NCI-H2196 (cell line): ENCODE results near the gene JAZF1.
"Not testable (repeated sequence)": the region's sequence is repeated elsewhere in the genome, so short reads cannot be mapped to it uniquely, and the experiment has no call there.

ENCODE experiments used
- DNase-seq: peaks from one replicate; lab custom pipeline; 2025; ENCODE audit not compliant: unreplicated experiment; lab: John Stamatoyannopoulos, UW

JAZF1 gene

DNA sequence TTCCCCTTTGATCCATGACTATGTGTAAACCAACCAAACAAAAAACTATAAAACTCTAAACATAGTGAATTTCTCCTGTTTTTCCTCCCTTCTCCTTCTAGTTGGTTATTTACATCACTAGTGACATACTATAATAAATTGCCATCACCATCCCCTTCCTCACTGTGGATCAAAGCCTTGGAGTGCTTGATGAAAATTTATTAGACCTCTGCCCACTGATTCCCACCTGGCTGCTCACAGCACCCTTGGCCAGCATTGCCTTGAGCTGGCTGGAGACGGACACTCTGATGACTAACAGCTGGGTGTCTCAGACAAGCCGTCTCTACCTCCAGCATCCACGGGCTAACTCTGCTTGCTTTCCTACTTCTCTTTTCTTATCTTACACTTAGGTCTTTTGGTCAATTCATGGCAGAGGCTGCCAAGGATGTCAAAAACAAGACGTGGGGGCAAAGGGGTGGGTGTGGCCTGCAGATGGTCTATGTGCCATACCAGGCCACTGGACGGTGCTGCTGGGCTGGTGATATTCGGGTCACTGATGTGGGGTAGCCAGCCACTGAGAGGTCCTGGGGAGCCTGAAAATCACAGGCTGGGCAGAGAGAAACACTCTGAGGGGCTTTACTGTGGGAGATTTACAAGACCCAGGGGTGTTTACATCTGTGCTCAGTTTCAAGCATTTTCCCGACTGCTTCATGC lies 232.9 kb downstream of the JAZF1 start:
- no peak for DNase-seq

DNA sequence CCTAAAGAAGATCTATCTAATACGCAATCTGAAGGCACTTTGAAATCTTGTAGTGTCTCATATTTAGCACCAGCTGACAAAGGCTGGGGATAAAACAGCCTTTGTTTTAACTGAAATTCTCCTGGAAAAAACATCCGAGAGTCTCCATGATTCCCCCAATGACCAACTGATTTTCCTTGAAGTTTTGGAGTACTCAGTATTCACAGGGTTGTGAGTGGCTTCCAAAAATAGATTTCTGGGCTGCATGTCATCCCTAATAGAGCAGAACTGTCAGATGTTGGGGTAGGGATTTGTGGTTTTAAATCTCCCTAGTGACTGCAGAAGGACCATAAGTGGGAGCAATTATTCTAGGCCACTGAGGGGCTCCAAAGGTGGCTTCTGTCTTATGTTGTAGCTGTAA lies 234.2 kb downstream of the JAZF1 start:
- DNase-seq: no peak

DNA sequence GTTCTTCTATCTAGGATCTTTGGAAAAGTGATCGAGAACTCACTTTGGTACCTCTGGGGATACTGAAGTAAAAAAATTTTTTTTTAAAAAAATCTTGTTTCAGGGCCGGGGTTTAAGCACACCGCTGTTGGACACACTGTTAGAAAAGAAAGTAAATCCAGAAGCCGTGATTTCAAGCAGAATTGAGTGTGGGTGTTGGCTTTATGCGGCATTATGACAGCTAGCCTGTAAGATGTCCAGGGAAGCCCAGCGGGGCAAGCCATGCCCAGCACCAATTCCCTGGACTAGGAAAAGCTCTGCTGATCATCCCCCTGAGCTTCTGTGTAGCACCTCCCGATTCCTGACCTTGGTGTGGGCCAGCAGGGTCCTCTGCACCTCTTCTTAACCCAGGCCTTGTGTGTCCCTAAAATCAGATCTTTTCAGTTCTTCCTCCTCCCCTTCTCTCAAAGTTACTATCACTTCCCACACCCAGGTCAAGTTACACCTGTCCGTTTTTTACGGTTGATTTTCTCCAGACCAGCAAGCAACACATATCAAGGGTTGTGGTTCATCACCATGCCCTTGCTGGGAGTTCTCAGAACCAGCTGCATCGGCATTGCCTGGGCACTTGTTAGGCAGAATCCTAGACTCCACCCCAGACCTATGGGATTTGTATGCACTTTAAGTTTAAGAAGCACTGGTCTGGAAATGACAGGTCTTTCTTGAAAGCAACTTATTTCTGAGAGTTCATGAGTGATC lies 235.4 kb downstream of the JAZF1 start:
- DNase-seq: no peak

DNA sequence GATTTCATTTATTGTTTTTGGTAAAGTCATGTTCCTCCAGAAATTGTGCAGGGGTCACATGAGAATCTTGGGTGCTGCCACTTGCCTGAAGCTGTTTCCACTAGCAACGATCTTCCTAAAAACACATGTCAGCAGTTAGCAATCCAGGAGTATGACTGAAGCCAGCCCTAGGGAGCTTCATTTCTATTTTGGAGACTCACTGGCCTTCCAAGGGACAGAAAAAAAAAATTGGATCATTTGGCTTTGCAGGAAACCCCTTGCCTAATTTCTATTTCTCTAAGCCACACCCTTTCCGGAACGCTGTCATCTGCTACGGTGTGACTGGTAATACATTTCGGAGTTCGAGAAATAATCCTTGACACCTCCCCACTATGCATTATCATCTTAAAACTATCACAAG lies 236.0 kb downstream of the JAZF1 start:
- DNase-seq: no peak

DNA sequence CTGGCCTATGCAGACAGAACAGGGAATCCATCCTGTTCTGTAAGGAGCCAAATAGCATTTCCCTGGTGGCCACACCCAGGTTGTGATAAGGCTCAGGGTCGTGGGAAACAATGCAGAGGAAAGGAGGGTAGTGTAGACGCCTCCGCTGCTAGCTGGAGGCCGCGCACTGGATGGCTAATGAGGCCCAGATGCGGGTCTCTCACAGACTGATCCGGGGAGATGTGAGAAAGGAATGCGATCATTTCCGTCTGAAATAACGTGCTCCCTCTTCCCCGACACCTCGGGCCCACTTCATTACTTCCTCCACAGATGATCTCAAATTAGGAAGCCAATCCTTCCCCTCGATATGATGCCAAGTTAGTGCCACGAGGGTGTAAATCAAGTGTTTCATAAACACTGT lies 237.4 kb downstream of the JAZF1 start:
- no peak for DNase-seq

DNA sequence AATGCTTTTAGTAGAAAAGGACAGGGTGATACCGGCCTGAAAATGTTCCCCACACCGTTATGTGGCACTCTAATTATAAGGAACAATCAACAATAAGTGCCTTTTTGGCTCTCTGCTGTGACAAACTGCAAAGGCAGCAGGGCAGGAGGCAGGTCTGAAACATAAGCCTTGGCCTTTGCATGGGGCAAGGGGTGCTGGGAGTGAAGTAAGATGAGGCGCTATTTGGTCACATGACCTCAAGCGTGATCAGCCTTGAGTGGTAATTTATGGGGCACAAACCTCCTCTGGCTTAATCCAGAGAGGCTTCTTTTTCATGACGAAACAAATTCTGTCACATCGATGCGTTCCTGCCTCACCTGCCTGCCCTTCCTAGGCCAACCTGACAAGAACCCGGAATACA lies 237.9 kb downstream of the JAZF1 start:
- no peak for DNase-seq

DNA sequence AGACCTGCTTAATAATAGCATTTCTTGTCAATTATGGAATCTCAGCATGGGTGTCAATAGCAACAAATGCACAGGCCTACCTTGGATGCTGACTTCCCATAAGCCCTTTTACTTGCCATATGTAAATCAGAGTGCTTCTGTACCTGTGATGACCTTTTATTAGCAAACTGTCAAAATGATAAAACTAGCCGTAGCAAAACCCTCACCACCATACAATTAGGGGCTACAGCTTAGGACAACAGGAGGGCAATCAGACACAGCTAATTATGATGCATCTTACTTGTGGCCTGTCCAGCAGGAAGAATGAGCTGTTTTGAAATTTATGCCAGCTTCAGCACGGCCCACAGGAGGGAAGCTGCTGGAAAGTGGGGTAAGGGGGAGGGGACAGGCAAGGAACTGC lies 239.1 kb downstream of the JAZF1 start:
- no peak for DNase-seq

DNA sequence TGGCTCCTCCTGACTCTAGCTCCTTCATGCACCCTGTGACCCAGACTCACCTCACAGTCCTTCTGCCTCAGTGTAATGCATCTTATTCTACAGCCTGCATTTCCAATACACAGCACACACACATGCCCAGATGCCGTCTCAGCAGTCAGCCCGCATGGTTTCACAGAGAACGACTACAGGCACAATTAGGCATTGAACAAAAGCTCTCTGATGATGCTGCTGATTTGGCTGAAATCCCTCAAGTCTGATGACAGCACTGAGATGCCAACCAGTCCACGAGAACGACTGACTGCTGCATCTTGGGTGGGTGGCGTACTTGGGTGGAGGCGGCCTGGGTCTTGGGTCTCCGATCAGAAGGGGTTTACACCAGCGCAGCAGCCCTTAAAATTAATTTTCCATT lies 240.3 kb downstream of the JAZF1 start:
- no peak for DNase-seq

DNA sequence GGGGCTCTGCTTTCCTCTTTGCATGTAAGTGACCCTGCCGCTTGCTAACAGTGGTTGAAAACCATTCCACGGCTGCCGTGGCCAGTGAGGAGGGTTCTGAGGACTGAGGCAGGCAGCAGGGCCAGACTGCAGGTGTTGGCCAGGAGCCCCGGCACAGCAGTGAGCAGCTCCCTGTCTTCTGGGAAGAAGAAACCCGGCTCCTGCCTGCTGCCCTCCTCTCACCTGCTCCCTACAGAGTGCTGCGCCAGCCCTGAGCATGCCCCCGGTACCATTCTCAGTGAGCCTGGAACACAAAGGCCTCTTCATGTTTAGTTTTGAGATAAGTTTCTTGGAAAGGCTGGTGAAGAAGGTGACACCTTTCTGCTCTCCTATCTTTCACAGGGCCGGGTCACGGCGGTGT lies 240.7 kb downstream of the JAZF1 start:
- DNase-seq: no peak

DNA sequence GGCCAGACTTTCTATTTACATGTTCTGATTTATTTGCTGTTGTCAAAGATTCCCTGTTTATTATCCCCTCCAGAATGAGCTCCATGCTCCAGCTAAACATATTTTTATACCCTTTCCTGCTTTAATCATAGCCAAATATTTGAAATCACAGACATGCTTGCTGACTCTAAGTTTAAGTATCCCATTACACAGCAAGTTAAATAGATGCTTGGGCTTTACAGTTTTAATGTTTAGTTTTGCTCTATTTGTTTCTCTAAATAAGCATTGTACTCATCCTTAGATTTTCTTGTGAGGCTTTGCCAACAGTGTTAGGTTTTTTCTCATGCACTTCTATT lies 243.9 kb downstream of the JAZF1 start:
- DNase-seq: no peak

DNA sequence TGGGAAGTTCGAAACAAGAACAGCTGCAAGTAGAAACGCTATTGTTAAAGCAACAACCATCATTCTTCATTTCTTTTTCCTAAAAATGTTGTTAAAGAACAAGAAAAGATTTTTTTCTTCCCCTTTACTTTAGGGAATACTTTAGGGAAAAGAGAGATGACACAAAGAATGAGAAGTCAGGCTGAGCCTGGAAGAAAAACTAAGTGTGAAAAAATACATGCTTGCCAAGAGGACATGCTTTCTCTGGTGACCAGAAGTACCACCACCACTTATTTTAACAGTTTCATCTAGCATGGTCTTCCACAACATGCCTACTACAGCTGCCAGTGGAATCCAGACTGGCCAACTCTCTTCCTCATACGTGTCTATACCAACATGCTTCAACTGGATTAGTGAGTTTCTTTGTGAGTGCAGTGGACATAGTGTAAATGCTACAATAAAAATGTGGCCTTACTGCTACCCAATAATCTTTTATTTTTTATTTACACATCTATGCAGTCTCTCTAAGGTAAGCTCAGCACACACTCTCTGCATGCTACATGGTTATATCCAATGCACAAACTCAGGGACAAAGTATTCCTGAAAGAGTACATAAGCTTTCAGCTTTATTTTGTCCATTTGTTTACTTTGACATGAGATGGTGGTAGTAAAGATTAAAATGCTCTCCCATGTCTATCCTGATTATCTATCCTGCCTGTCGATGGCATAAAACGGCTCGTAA lies 244.4 kb downstream of the JAZF1 start:
- DNase-seq: no peak

DNA sequence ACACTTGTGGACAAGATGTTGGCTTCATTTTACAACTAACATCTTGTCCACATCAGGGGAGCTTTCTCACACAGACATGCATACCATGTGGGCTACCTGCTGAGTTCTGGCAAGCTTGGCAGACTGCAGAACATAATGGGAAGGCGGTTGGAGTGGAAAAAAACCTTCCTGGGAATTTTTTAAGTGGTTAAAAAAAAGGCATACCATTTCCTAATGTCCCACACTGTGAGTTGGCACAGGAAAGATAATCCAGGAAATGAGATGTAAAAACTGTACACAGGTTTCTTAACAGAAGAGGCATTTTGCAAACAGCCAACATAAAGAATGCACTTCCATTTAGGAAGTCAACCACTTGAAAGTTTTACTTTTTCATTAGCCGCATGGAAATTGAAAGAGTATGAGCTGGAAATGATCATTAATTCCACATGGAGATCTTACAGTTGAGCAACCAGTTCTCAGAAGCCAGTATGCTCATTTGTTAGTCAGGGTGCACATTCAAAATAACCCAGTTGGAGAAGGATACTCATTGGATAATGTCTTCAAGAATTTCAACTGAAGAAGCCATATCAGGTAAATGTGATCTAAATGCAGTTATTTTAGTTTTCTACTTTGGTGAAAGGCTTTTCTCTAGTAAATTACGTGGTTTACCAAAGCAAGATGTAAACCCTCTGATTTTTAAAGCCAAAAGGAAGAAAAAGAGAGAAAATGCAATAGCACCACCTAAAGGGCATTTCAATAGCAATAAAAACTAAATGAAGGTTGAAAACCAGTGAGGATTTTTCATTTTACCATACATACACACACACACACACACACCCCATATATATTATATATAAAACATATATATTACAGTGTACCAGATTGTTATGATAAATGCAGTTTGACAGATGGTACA lies 246.7 kb downstream of the JAZF1 start:
- DNase-seq: no peak

DNA sequence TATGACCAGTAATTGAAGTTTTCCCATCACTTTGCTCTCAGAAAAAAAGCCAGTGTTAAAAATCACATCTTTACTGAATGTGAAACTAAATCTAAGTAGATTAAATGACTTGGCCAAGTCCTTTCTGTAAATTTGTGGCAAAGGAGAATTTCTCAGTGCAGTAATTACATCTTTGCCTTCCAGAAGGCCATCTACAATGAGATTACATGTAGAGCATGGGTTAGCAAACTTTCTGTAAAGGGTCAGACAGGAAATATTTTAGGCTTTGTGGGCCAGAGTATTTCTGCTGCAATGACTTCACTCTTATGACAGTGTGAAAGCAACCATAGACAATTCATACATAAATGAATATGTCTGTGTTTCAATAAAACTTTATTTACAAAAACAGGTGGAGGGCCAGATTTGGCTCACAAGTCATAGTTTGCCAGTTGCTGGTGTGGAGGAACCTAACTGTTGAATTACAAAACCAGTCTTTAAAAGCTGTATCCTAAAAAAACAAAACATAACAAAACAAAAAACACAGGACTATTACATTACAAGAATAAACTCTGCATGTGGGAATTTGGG lies 249.6 kb downstream of the JAZF1 start:
- no peak for DNase-seq

DNA sequence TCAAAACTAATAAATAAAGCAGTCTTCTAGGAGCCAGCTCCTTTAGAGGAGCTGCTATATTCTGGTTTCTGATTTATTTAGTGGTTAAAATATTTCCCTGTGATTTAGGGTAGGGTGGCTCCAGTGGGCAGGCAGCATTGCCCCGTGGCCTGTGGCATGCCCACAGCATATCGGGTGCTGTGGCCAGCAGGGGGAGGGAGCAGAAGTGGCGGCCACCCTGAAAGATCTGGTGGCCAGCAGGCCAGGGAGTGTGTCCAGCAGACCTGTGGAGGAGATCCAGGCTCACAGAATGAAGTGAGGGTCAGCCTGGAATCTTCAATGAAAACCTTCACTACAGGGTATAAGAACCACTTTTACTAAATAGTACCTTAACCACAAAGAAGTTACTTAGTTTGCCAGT lies 251.5 kb downstream of the JAZF1 start:
- DNase-seq: no peak

DNA sequence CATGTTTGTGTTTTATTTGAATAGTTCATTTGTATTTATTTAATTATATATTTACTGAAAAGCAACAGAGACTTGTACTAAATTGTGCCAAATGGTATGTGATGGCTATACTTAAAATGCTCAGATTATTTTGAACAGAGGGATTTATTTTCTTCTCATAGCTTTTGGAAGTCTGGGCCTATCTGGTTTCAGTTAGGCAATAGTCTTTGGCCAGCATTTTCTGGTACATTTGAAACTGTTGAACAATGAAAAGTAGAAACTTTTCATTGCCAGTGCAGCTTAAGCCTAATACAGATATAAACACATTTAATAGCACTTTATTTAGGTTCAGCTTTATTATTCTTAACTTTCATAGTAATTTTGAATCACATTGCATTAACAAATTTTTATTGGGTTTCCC lies 252.6 kb downstream of the JAZF1 start:
- DNase-seq: no peak

DNA sequence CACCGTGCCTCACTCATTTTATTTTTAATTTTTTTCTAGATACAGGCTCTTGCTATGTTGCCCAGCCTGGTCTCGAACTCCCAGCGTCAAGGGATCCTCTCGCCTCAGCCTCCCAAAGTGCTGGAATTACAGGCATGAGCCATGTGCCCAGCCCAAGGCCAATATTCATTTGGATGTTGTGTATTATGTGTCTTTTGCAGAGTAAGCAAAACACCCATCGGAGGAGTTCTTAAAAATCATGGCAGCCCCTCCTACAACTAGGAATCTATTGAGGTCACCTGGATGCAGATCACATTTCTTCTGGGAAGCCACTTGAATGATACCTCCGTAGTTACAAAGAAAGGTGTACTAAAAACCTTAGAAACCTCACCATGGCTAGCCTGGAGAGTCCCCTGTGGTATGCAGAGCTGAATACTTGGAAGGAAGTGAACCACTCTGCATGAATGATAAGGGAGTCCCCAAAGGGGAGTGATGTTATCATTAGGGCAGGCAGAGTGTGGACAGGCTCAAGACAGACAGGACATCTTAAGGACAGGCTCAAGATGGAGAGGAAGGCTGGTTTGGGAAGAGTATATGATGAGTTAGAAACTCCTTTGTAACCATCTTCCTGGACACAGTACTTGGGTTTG lies 254.9 kb downstream of the JAZF1 start:
- no peak for DNase-seq

DNA sequence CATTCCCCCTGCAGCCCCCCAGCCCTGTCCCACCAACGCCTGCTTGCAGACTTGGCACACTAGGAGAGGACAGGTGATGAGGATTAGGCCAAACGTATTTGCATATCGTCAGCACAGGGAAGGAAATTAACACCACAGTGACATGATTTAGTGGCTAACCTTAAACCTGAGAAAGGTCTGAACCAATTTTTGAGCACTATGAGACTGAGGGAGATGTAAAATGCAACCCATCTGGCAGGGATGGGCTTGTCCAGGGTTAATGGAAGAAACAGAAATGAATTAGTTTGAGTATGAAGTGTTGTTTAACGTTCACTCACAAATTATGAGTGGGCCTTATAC lies 257.0 kb downstream of the JAZF1 start:
- DNase-seq: no peak

DNA sequence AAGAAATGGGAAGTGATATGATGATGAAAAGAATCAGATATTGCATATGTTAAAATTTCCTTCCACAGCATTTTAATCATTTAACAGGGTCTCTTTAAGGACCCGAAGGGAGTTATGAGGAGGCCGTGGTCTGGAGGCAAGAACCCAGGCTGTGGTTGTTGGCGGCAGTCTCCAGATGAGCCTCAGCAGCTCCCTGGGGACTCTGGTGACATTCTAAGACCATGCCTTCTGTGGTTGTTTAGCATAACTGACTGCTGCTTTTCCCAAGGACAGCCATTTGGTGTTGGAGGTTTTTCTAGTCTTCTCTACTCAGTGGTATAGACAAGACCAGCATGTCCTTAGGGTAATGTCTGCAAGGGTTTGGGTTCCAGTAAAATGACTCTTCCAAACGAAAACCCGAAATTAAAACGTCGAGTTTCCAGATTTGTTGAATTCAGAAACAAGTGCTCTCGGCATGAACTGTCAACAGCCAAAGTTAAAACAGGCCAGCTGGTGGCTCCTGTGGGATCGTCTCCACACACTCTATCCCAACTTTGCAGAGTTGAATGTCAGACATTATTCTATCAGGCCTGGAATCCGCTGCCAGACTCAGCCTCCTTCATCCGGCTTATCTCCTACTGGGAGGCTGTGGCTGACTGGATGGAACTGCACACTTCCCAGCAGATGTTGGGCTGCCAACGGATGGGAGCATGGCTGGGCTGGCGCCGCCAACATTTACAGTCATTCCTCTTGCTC lies 257.5 kb downstream of the JAZF1 start:
- no peak for DNase-seq

DNA sequence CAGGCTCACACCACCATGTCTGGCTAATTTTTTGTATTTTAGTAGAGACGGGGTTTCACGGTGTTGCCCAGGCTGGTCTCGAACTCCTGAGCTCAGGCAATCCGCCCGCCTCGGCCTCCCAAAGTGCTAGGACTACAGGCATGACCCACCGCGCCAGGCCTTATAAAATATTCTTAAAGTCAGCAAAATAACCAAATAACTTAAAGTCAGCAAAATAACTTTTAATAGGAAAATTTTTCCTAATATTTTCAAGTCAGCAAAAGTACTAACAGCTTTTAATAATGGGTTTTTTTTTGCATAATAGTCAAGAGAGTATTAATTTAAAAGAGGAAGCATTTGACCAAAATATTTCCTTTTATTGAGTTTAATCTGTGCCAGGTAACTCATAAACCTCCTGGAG lies 258.2 kb downstream of the JAZF1 start:
- DNase-seq: not testable (repeated sequence)
